HepG2 (cell line): ENCODE data around the gene PPP1R18. TPM values are rescaled to one million over a fixed set of nuclear protein-coding genes. Genes with fewer than 3 reads are reported as not detected.

ENCODE experiments used
- ARHGAP35 ChIP-seq: sonication (generic); formaldehyde crosslinking; IDR thresholded peaks from 2 replicates; pipeline ENCODE4 v1.9.0; 2022; ENCODE audit warnings: mild to moderate bottlenecking, inconsistent platforms, moderate library complexity, missing genetic modification reagents, borderline replicate concordance
- GFI1 ChIP-seq: sonication (generic); formaldehyde crosslinking; IDR thresholded peaks from 2 replicates; pipeline ENCODE4 v1.5.0; 2020; ENCODE audit warnings: missing genetic modification reagents, mild to moderate bottlenecking, borderline replicate concordance
- HHEX ChIP-seq: IDR thresholded peaks from 2 replicates; pipeline ENCODE4 v1.6.1; 2016; ENCODE audit warnings: control low read depth
- MBD4 ChIP-seq: IDR thresholded peaks from 2 replicates; pipeline ENCODE4 v1.6.1; 2012; ENCODE audit warnings: low read length, inconsistent platforms, borderline replicate concordance
- MIER3 ChIP-seq: IDR thresholded peaks from 2 replicates; pipeline ENCODE4 v1.6.1; 2016; ENCODE audit warnings: missing compliant biosample characterization, borderline replicate concordance
- NCOR1 ChIP-seq: fragments of 200-600 bp; sonication (generic); IDR thresholded peaks from 2 replicates; pipeline ENCODE4 v1.7.0; 2017; ENCODE audit warnings: antibody characterized with exemption, low read length, borderline replicate concordance
- PHF5A ChIP-seq: IDR thresholded peaks from one replicate; pipeline ENCODE4 v1.6.1; 2018; ENCODE audit warnings: low read depth, missing genetic modification reagents; ENCODE audit not compliant: unreplicated experiment
- RNF2 ChIP-seq: fragments of 450-650 bp; conservative IDR thresholded peaks from 2 replicates; pipeline ENCODE4 v1.6.1; 2016; ENCODE audit warnings: low read depth
- ZNF205 ChIP-seq: IDR thresholded peaks from 2 replicates; pipeline ENCODE4 v1.6.1; 2018; ENCODE audit warnings: missing biosample characterization, missing genetic modification reagents
- ZNF224 ChIP-seq: sonication (generic); formaldehyde crosslinking; IDR thresholded peaks from 2 replicates; pipeline ENCODE4 v1.5.0; 2020; ENCODE audit warnings: mild to moderate bottlenecking, missing genetic modification reagents
- ZNF234 ChIP-seq: sonication (generic); formaldehyde crosslinking; conservative IDR thresholded peaks from 2 replicates; pipeline ENCODE4 v1.5.1; 2020; ENCODE audit warnings: mild to moderate bottlenecking, missing genetic modification reagents
- ZNF24 ChIP-seq: fragments of 450-650 bp; IDR thresholded peaks from 2 replicates; pipeline ENCODE4 v1.6.1; 2017; ENCODE audit warnings: antibody characterized with exemption, mild to moderate bottlenecking
- ZNF253 ChIP-seq: sonication (generic); formaldehyde crosslinking; IDR thresholded peaks from 2 replicates; pipeline ENCODE4 v1.8.0; 2022; ENCODE audit warnings: mild to moderate bottlenecking, missing genetic modification reagents, borderline replicate concordance
- ZNF451 ChIP-seq: sonication (generic); formaldehyde crosslinking; IDR thresholded peaks from 2 replicates; pipeline ENCODE4 v1.5.0; 2020; ENCODE audit warnings: mild to moderate bottlenecking, missing genetic modification reagents
- ZNF547 ChIP-seq: sonication (generic); formaldehyde crosslinking; IDR thresholded peaks from 2 replicates; pipeline ENCODE4 v1.5.1; 2020; ENCODE audit warnings: mild to moderate bottlenecking, missing genetic modification reagents
- ZNF703 ChIP-seq: sonication (generic); formaldehyde crosslinking; IDR thresholded peaks from 2 replicates; pipeline ENCODE4 v1.5.1; 2020; ENCODE audit warnings: missing genetic modification reagents, mild to moderate bottlenecking, moderate library complexity, borderline replicate concordance
- ZNF780A ChIP-seq: sonication (generic); formaldehyde crosslinking; IDR thresholded peaks from 2 replicates; pipeline ENCODE4 v1.8.0; 2022; ENCODE audit warnings: mild to moderate bottlenecking, missing genetic modification reagents, moderate library complexity
- ZSCAN20 ChIP-seq: sonication (generic); formaldehyde crosslinking; IDR thresholded peaks from 2 replicates; pipeline ENCODE4 v1.4.0; 2020; ENCODE audit warnings: missing genetic modification reagents, mild to moderate bottlenecking, borderline replicate concordance
- polyA plus RNA-seq, 8 experiments: library from polyadenylated mRNA; depleted of rRNA in 3 of 8; stranded (reverse) in 7 of 8; unstranded in 1 of 8; fragments of >200 nt; fragmentation: Illumina TruSeq in 4 of 8; extraction: Trizol in 4 of 8; gene quantifications; 2 replicates each; pipeline versions ENCODE4 v1.2.1 to v1.2.3, GENCODE V29; 2011 to 2016; ENCODE audit warnings: low read depth in 4 of 8, missing spikeins in 1 of 8, mixed read lengths in 1 of 8; ENCODE audit not compliant: insufficient read depth in 1 of 8
- total RNA-seq, 5 experiments: library from RNA; depleted of rRNA; stranded (reverse); fragments of >200 nt; fragmentation: Illumina TruSeq; extraction: Trizol; gene quantifications; 2 replicates each; pipeline ENCODE4 v1.2.3, GENCODE V29; 2016; ENCODE audit warnings: low read depth in 1 of 5
- TF ChIP-seq, protein P1 (sequence below): sonication (generic); formaldehyde crosslinking; IDR thresholded peaks from 2 replicates; pipeline ENCODE4 v1.9.0; 2021; ENCODE audit warnings: missing genetic modification reagents, mild to moderate bottlenecking, borderline replicate concordance
- TF ChIP-seq, protein P2 (sequence below): fragments of 450-650 bp; IDR thresholded peaks from 2 replicates; pipeline ENCODE4 v1.6.1; 2016
- TF ChIP-seq, protein P3 (sequence below): sonication (generic); formaldehyde crosslinking; IDR thresholded peaks from 2 replicates; pipeline ENCODE4 v1.5.0; 2020; ENCODE audit warnings: mild to moderate bottlenecking, missing genetic modification reagents
- TF ChIP-seq, protein P4 (sequence below): sonication (generic); formaldehyde crosslinking; IDR thresholded peaks from 2 replicates; pipeline ENCODE4 v1.4.0; 2020; ENCODE audit warnings: missing genetic modification reagents; ENCODE audit errors: not compliant biosample characterization

PPP1R18 gene
- total and polyA plus RNA-seq, 2 of the 13 experiments (the other 11 are each of a cell fraction or from before 2014, with no cell fraction given) = 4.9 to 9.2 TPM

DNA sequence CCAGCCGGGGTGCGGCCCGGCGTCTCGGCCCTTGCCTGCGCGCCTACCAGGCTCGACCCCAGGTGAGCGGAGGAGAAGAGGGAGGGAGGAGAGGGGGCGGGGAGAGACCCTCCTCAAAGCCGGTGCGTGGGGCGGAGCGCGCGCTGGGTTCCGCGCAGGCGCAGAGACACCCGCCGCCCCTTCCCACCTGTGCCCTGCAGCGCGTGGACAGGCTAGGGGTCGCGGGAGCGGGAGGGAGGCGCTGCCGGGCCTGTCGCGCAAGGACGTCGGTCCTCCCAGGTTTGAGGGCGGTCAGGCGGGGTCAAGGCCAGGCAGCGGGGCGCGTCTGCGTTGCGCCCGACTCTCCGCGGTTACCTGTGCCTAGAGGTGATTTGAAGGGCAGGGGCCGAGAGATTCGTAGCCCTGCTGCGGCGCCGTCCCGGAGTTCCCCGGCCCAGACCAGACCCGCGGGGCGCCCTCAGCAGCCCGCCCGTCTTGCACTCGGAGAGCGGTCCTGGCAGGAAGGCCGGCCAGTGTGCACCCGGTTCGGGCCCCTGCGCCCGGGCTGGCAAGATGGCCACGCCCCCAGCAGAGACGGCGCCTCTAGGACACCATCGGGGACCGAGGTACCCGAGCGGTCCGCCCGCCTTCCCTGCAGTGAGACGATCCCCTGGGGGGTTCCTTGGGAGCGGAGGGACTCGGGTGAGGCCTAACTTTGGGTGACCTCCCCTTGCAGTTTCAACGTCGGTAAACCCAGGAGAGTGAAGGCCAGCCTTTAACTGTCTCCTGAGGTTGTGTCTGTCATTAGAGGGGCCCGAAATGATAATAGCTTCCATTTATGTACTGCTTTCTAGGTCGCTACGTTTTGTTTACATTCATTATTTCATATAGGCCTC is 39.0 kb downstream of the PPP1R18 start (continued):
- TF ChIP-seq, protein P1, sequence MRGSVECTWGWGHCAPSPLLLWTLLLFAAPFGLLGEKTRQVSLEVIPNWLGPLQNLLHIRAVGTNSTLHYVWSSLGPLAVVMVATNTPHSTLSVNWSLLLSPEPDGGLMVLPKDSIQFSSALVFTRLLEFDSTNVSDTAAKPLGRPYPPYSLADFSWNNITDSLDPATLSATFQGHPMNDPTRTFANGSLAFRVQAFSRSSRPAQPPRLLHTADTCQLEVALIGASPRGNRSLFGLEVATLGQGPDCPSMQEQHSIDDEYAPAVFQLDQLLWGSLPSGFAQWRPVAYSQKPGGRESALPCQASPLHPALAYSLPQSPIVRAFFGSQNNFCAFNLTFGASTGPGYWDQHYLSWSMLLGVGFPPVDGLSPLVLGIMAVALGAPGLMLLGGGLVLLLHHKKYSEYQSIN (CRISPR knock-in tag) = no peak; the same call in 1 of the 2 replicates
- TF ChIP-seq ZNF780A (CRISPR knock-in tag) = no peak
- TF ChIP-seq ZNF24 = no peak
- peak; percentile 4 for TF ChIP-seq PHF5A (CRISPR knock-in tag)
- TF ChIP-seq, protein P2, sequence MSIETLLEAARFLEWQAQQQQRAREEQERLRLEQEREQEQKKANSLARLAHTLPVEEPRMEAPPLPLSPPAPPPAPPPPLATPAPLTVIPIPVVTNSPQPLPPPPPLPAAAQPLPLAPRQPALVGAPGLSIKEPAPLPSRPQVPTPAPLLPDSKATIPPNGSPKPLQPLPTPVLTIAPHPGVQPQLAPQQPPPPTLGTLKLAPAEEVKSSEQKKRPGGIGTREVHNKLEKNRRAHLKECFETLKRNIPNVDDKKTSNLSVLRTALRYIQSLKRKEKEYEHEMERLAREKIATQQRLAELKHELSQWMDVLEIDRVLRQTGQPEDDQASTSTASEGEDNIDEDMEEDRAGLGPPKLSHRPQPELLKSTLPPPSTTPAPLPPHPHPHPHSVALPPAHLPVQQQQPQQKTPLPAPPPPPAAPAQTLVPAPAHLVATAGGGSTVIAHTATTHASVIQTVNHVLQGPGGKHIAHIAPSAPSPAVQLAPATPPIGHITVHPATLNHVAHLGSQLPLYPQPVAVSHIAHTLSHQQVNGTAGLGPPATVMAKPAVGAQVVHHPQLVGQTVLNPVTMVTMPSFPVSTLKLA = no peak
- TF ChIP-seq RNF2 = no peak; the same call in 1 of the 2 replicates
- TF ChIP-seq ZNF451 (CRISPR knock-in tag) = peak; percentile 92
- TF ChIP-seq, protein P3, sequence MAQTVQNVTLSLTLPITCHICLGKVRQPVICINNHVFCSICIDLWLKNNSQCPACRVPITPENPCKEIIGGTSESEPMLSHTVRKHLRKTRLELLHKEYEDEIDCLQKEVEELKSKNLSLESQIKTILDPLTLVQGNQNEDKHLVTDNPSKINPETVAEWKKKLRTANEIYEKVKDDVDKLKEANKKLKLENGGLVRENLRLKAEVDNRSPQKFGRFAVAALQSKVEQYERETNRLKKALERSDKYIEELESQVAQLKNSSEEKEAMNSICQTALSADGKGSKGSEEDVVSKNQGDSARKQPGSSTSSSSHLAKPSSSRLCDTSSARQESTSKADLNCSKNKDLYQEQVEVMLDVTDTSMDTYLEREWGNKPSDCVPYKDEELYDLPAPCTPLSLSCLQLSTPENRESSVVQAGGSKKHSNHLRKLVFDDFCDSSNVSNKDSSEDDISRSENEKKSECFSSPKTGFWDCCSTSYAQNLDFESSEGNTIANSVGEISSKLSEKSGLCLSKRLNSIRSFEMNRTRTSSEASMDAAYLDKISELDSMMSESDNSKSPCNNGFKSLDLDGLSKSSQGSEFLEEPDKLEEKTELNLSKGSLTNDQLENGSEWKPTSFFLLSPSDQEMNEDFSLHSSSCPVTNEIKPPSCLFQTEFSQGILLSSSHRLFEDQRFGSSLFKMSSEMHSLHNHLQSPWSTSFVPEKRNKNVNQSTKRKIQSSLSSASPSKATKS (CRISPR knock-in tag) = no peak; the same call in 1 of the 2 replicates
- TF ChIP-seq ARHGAP35 (CRISPR knock-in tag) = peak; percentile 95; the same call in 1 of the 2 replicates
- TF ChIP-seq ZNF703 (CRISPR knock-in tag) = no peak; the same call in 1 of the 2 replicates
- TF ChIP-seq MBD4 = no peak
- TF ChIP-seq HHEX (CRISPR knock-in tag) = no peak
- TF ChIP-seq ZNF253 (CRISPR knock-in tag) = no peak; the same call in 1 of the 2 replicates
- peak; percentile 90 for TF ChIP-seq ZNF205 (CRISPR knock-in tag)
- TF ChIP-seq ZNF234 (CRISPR knock-in tag) = peak; percentile 92; the same call in 1 of the 2 replicates
- TF ChIP-seq ZNF224 = peak; percentile 90; the same call in 1 of the 2 replicates
- peak; percentile 93; the same call in 1 of the 2 replicates for TF ChIP-seq ZSCAN20 (CRISPR knock-in tag)
- TF ChIP-seq ZNF547 (CRISPR knock-in tag) = peak; percentile 99
- peak; percentile 83; the same call in 1 of the 2 replicates for TF ChIP-seq MIER3 (CRISPR knock-in tag)
- peak; percentile 73; the same call in 1 of the 2 replicates for TF ChIP-seq GFI1 (CRISPR knock-in tag)
- TF ChIP-seq NCOR1 = peak; percentile 78; the same call in 1 of the 2 replicates
- TF ChIP-seq, protein P4, sequence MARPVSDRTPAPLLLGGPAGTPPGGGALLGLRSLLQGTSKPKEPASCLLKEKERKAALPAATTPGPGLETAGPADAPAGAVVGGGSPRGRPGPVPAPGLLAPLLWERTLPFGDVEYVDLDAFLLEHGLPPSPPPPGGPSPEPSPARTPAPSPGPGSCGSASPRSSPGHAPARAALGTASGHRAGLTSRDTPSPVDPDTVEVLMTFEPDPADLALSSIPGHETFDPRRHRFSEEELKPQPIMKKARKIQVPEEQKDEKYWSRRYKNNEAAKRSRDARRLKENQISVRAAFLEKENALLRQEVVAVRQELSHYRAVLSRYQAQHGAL (CRISPR knock-in tag) = peak; percentile 84
